GM18867 (cell line): ENCODE results near the gene TBXAS1.
"Not testable (repeated sequence)": the region's sequence is repeated elsewhere in the genome, so short reads cannot be mapped to it uniquely, and the experiment has no call there.

Experiments used
- ATAC-seq: cut with Tn5 transposase; IDR thresholded peaks from one replicate; pipeline ENCODE4 v1.9.1; 2021; ENCODE audit warnings: mild to moderate bottlenecking, moderate library complexity; ENCODE audit not compliant: unreplicated experiment

Gene TBXAS1

DNA sequence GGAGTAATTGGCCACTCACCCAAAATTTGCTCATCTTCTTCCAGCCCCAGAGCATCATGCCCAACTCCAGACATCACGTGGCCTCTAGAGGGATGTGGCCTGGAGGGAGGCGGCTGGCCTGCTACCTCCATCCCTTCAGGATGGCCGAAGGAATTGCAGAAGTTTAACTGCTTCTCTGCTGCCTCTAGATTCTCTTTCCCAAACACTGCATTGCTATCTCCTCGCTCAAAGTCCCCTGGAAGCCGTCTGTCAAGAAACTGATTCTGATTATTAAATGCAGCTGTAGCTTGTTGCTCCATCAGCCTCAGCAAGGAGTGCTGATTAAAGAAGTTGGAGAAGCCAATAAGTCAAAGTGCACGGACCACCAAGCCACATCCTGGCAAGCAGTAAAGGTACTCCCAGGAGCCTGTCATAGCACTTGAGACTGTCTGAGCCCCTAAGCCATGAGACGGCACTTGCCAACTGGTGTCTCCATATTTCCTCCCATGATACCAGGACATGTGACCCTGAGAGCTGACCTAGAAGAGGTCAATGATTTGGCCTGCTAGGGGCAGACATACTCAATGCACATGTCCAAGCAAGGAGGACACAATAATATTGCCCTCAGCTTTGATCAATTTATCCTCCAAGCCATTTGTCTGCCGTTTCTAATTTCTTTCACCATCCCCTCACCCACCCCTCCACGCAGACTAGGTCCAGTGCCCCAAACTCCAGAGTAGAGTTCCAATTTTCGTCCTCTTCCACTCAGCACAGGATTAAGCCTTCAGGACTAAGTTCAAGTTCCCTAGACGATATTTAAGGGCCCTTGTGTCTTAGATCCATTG is 84.2 kb downstream of the TBXAS1 start:
- no peak for ATAC-seq

DNA sequence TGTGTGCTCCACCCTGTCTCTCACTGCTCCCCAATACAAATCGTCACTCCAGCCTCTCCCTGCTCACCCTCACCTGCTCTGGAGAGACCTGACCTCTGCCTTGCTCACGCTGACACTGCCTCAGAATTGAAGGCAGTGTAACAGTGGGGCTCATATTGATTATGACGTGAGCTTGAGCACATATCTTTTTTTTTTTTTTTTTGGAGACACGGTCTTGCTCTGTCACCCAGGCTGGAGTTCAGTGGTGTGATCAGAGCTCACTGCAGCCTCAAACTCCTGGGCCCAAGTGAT is 84.7 kb downstream of the TBXAS1 start:
- ATAC-seq = no peak

DNA sequence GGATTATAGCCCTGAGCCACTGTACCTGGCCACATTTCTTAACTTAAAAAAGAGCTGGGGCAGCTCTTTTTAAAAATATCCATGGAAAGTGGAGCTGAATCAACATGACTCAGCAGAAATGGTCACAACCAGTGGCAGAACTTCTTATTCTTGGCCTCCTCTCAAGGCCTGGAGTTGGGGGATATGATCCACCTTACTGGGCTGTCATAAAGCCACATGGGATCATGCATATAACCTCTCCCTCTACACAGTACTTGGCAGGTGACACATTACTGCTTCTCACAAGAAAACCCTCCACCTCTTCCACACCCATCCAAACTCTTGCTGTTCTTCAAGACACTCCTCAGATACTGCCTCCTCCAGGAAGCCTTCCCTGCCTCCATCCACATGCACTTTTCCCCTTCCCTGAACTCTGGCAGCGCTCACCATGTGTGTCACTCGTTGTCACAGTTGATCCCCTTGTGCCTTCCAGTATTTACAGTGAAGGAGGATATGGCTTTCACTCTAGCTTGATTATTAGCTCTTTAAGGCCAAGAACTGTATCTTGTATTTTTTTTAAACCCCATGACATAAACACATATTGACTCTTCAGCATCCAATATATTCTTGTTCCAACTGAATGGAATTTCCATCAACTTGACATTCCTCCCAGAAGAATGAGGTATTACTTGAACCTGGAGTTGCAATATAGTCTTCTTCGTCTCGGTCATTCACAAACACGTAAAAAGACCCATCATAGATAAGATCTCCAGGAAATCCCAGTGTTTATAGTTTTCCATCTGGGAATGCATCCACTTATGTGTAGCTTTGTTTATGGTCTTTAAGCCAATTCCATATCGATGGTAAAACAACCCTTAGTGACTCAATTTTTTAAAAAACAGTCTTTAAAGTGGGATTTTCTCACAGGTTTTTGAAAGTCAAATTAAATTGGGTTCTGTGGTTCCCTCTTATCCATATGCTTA is 85.5 kb downstream of the TBXAS1 start:
- ATAC-seq = no peak

DNA sequence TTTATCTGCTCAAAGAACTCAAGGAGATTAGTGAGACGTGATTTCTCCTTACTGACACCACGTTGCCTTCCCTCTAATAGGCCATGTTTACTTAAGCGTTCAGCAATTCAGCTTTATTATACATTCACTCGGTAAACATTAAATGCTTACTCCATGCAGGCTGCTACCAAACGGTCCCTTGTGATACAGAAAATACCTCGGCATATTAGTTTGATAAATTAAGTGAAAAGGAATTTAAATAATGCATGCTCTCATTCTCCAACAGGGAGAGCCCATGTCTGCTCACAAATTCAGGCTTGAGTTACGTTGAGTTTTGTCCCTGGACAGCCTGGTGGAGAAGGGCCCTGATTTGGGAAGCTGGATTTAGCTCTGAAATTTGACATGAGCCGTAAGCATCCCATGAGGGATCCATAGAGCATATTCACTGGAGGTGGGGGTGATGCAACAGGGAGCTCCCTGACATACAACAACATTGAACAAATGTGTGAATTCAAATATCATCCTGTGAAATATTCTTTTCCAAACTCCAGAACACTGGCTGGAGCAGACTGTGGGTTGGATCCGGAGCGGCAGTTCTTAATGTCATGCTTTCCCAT is 86.3 kb downstream of the TBXAS1 start:
- no peak for ATAC-seq

DNA sequence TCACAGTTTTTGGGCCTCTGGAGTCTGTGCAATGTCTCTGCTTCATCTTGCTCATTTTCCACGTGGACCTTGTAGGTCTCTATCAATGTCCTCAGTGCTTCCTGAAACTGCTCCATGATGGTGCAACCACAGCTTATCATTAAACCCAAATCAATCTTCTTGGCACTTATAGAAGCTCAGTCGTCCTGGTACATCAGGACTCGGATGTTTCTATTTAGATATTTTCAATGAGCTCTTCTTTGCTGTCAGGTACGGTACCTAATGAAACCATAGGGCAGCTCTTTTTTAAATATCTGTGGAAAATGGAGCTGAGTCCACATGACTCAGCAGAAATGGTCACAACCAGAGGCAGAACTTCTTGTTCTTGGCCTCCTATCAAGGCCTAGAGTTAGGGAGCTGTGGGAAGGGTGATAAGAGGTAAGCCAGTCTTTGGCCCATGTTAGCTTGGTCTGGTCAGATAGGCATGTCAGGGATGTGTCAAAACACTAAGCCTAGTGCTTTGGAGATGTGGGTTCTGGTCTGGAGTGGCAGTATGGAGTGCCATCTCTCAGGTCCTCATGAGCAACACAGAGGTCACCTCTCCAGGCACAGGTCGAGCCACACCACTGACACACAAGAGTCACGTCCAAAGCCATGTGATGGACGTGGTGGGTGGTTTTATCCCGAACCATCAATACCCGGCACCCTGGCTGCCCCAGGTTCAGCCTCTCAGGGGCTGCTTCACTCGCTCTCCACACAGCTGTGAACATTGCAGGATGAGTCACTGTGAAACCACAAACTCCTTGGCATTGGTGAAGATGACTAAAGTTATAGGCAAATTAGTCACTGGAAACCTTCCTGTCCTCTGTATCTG is 87.0 kb downstream of the TBXAS1 start:
- peak; percentile 84 for ATAC-seq

DNA sequence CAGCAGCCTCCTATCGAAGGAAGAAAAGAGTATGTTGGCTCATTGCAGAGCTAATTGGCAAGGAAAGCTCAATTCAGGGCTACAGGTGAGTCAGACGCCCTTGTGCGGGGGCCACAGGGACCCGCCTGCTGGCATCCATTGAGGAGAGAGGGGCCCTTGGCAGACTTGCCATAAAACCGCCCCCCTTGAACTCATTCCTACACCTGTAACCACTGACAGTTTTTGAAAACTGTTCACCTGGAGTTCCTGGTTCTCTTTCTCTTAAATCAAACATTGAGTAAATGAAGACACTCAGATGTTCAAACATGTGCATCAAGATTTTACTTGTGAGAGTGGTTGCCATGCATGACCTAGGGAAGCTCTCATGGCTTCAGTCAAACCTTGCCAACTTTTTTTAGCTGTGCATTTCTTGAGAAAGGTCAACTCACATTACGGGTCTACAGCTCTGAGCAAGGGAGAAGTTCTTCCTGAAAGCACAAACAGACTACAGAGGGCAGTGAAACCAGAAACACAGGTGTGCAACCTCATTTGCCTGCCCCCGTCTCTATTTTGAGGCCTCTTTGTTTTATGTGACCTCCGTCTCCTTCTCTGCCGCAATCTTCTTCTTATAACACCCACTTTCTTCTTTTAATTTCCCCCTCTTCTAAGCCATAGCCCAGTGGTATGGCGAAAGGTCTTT is 87.8 kb downstream of the TBXAS1 start:
- ATAC-seq = peak; percentile 81

- no peak for ATAC-seq
These were observed 88.8 kb downstream of the TBXAS1 start for GRCh38 chr7:139917851-139918250.

DNA sequence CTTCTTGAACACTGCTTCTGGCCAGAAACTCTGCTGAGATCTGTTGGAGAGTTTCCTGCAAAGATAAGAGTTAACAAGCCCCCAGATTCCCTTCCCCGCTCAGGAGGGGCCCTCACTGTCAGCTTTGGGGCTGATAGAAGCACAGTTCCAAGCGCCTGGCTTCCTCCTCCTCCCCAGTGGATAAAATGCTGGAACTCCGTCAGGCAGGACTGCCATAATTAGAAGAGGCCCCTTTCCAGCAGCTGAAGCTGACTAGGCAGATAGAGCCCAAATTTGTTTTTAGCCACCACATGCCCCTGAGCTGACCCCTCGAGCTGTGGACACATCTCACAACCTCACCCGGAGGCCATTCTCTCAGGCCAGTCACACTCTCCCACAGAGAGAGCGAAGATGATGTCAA is 89.4 kb downstream of the TBXAS1 start:
- ATAC-seq = no peak

DNA sequence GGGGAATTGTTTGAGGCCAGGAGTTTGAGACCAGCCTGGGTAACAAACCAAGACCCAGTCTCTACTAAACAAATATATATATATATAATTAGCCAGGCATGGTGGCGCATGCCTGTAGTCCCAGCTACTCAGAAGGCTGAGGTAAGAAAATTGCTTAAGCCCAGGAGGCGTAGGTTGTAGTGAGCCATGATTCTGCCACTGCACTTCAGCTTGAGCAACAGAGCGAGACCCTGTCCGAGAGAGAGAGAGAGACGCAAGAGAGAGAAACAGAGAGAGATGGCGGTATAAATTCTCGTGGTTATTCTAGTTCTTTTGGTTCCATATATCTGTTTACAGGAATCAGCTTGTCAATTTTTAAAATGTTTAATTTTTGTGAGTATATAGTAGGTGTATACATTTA is 94.0 kb downstream of the TBXAS1 start:
- no peak for ATAC-seq

DNA sequence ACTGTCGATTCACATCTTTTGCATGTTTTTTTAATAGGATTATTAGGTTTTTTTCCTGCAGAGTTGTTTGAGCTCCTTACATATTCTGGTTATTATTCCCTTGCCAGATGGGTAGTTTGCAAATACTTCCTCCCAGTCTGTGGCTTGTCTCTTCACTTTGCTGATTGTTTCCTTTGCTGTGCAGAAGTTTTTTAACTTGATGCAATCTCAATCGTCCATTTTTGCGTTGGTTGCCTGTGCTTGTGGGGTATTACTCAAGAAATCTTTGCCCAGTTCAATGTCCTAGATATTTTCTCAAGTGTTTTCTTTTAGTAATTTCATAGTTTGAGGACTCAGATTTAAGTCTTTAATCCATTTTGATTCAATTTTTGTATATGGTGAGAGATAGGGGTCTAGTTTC is 95.4 kb downstream of the TBXAS1 start:
- no peak for ATAC-seq

DNA sequence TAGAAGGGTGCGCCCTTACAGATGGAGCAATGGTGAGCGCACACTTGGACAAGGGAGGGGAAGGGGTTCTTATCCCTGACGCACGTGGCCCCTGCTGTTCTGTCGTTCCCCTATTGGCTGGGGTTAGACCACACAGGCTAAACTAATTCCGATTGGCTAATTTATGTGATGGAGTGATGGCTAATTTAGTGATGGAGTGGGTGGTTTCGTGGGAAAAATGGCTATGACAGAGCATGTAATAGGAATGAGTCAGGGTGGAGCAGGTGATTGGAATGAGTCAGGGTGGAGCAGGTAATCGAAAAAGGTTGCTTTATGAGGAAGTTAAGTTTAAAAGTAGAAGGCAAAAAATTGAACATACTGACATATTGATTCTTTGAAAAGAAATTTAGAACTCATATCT is 100.2 kb downstream of the TBXAS1 start:
- ATAC-seq = not testable (repeated sequence)

DNA sequence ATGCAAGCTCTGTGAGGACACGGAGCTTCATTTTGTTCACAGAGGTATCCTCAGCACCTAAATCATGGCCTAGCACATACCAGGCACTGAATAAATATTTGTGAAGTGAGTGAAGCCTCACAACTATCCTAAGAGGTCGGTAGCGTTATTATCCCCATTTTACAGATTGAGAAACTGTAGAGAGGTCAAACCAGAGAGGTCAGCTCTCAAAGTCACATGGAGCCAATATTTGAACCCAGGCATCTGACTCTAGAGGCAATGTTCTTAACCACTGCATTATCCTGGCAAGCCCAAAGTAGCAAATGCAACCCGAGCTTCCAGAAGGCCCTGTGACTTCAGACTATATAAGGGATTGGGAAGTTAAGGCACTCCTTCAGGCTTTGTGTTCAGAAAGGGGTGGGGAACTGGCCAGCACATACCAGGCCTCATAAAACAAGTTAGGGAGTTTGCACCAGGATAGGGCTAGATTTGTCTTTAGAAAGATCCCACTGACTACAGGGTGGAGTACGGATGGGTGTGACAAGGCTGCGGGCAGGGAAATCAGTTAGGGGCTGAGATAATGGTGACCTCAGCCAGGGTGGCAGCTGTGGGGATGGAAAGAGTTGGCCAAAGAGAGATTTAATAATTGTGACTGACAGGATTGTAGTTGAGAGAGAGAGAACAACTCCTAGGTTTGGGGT is 101.4 kb downstream of the TBXAS1 start:
- no peak for ATAC-seq

DNA sequence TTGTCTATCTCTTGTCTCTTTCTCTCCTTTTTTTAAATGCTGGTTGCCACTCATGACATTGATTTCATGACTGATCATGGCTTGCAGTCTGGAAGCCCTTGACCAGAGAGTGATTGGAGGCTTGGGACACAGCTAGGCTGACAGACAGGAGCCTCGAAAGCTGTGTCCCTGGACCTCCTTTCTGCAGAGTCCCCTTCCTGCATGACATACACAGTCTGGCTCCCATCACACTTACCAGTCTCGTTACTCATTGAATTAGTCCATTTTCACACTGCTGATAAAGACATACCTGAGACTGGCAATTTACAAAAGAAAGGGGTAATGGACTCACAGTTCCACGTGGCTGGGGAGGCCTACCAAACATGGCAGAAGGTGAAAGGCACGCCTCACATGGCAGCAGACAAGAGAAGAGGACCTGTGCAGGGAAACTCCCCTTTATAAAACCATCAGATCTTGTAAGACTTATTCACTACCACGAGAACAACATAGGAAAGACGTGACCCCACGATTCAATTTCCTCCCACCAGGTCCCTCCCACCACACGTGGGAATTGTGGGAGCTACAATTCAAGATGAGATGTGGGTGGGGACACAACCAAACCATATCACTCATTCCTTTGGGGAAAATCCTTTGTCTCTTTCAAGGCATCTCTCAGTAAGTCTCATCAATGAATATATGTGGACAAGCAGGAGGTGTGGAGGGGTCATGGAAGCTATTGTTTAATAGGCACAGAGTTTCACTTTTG is 102.3 kb downstream of the TBXAS1 start:
- no peak for ATAC-seq

DNA sequence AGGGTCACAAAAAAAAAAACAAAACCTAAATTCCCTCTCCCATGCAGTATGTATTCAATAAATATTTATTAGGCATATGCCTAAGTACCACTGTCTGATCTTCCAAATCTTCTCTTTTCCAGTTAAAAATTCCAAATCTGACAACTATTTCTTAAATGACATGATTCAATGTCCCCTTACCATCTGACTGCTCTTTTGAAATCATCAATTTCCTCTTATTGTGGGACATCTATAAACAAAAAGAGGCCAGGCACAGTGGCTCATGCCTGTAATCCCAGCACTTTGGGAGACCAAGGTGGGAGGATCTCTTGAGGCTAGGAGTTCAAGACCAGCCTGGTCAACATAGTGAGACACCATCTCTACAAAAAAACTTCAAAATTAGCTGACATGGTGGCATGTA is 103.5 kb downstream of the TBXAS1 start:
- no peak for ATAC-seq

GRCh38 chr7:139936760-139937310 is 107.8 kb downstream of the TBXAS1 start:
- ATAC-seq = no peak

GRCh38 chr7:139937715-139938114 is 108.7 kb downstream of the TBXAS1 start:
- no peak for ATAC-seq

GRCh38 chr7:139940866-139941265 is 111.8 kb downstream of the TBXAS1 start:
- ATAC-seq = no peak

GRCh38 chr7:139941421-139941820 is 112.4 kb downstream of the TBXAS1 start:
- ATAC-seq = no peak

DNA sequence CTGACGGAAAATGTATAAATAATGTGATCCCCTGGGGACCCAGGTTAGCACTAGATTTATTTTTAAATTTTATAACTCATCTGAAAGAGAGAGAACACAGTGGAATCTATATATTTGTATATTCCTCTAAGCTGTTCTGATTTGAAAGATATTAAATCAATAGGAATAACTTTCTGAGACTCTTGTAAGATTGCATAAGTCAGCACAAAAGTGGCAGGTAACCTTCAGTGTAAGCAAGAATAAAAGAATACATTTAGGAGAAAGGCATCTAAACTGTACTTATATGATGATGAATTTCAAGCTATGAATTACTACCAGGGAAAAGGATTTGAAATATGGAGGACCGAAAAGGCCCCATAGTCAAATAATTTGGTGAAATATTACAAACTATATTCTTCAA is 112.8 kb downstream of the TBXAS1 start:
- ATAC-seq = no peak
